IMR-90 (cell line): ENCODE results near the gene EXOC4. TPM values are rescaled to one million over a fixed set of nuclear protein-coding genes. Genes with fewer than 3 reads are reported as not detected.

Experiments
- ATAC-seq: fragments of 200-7000 bp; cut with Tn5 transposase; 2 replicates; pipeline ENCODE4 v1.9.1; 2020; ENCODE audit warnings: low read depth, mild to moderate bottlenecking, moderate library complexity
- BruUV-seq: library from RNA; stranded (reverse); fragments of 400-500 nt; replicated peaks from 2 replicates; lab custom pipeline; 2021; lab: Mats Ljungman, UMichigan
- CTCF ChIA-PET: fragments of 300-600 bp; formaldehyde crosslinking; extraction: SDS; loops from one replicate; lab custom pipeline; 2021; ENCODE audit warnings: antibody characterized with exemption; lab: Yijun Ruan, JAX
- POLR2A ChIA-PET: fragments of 300-600 bp; sonication (Branson Sonifier 250); formaldehyde crosslinking; loops from one replicate; lab custom pipeline; 2022; ENCODE audit warnings: antibody characterized with exemption; ENCODE audit not compliant: unreplicated experiment; lab: Charles Lee
- DNase-seq: peaks from one replicate; pipeline ENCODE4 v3.0.0; 2013
- H2AFZ ChIP-seq: replicated peaks from 2 replicates; pipeline ENCODE3; 2013; ENCODE audit warnings: low read length, mild to moderate bottlenecking; ENCODE audit not compliant: poor library complexity
- H2AK5ac ChIP-seq: 2 replicates; pipeline ENCODE4 v1.6.1; 2013; ENCODE audit warnings: low read depth, low read length, inconsistent platforms
- H2AK9ac ChIP-seq: replicated peaks from 2 replicates; pipeline ENCODE3; 2013; ENCODE audit warnings: mild to moderate bottlenecking, low read depth, low read length, moderate library complexity; ENCODE audit not compliant: poor library complexity
- H2BK120ac ChIP-seq: 2 replicates; pipeline ENCODE4 v1.6.1; 2013; ENCODE audit warnings: low read depth, low read length, inconsistent platforms
- H2BK15ac ChIP-seq: 3 replicates; pipeline ENCODE4 v1.6.1; 2013; ENCODE audit warnings: low read depth, low read length, inconsistent platforms
- H2BK20ac ChIP-seq: 2 replicates; pipeline ENCODE4 v1.6.1; 2013; ENCODE audit warnings: low read depth, mild to moderate bottlenecking, inconsistent platforms, low read length, moderate library complexity
- H2BK5ac ChIP-seq: 2 replicates; pipeline ENCODE4 v1.6.1; 2013; ENCODE audit warnings: mild to moderate bottlenecking, low read depth, low read length, inconsistent platforms; ENCODE audit not compliant: poor library complexity, severe bottlenecking
- H3K14ac ChIP-seq: replicated peaks from 2 replicates; pipeline ENCODE4 v1.6.1; 2013; ENCODE audit warnings: low read depth, low read length, inconsistent platforms
- H3K18ac ChIP-seq: 2 replicates; pipeline ENCODE4 v1.6.1; 2013; ENCODE audit warnings: low read depth, low read length, control low read depth
- H3K23ac ChIP-seq: 2 replicates; pipeline ENCODE4 v1.6.1; 2013; ENCODE audit warnings: low read depth, low read length, inconsistent platforms
- H3K27ac ChIP-seq: 2 replicates; pipeline ENCODE4 v1.5.1; 2013; ENCODE audit warnings: mild to moderate bottlenecking, control low read depth, low read length; ENCODE audit not compliant: insufficient read depth
- H3K27me3 ChIP-seq: 2 replicates; pipeline ENCODE4 v1.6.1; 2013; ENCODE audit warnings: low read length; ENCODE audit not compliant: control insufficient read depth, insufficient read depth
- H3K36me3 ChIP-seq: 2 replicates; pipeline ENCODE4 v1.6.1; 2013; ENCODE audit warnings: low read length, mixed read lengths; ENCODE audit not compliant: control insufficient read depth, insufficient read depth
- H3K4ac ChIP-seq: 2 replicates; pipeline ENCODE4 v1.6.1; 2013; ENCODE audit warnings: low read depth, low read length, inconsistent platforms
- H3K4me1 ChIP-seq: 2 replicates; pipeline ENCODE4 v1.6.1; 2013; ENCODE audit warnings: low read length, mixed read lengths; ENCODE audit not compliant: control insufficient read depth, insufficient read depth
- H3K4me2 ChIP-seq: 2 replicates; pipeline ENCODE4 v1.6.1; 2013; ENCODE audit warnings: low read depth, mild to moderate bottlenecking, control low read depth, low read length, moderate library complexity
- H3K4me3 ChIP-seq: 2 replicates; pipeline ENCODE4 v1.5.1; 2013; ENCODE audit warnings: low read depth, mild to moderate bottlenecking, control low read depth, low read length, moderate library complexity; ENCODE audit not compliant: insufficient read depth
- H3K56ac ChIP-seq: 2 replicates; pipeline ENCODE4 v1.6.1; 2013; ENCODE audit warnings: low read length, inconsistent platforms; ENCODE audit not compliant: insufficient read depth; ENCODE audit errors: extremely low read depth
- H3K79me1 ChIP-seq, 2 experiments: 2 replicates each; pipeline ENCODE4 v1.6.1; 2013; ENCODE audit warnings: low read length in 2 of 2, inconsistent platforms in 1 of 2, low read depth in 1 of 2
- H3K9ac ChIP-seq: 2 replicates; pipeline ENCODE4 v1.6.1; 2013; ENCODE audit warnings: low read depth, low read length, control low read depth
- H3K9me1 ChIP-seq: 2 replicates; pipeline ENCODE4 v1.6.1; 2013; ENCODE audit warnings: low read length, inconsistent platforms; ENCODE audit not compliant: insufficient read depth
- H3K9me3 ChIP-seq: 2 replicates; pipeline ENCODE4 v1.6.1; 2013; ENCODE audit warnings: low read length; ENCODE audit not compliant: control insufficient read depth, insufficient read depth
- H4K20me1 ChIP-seq: 2 replicates; pipeline ENCODE4 v1.6.1; 2013; ENCODE audit warnings: low read length, inconsistent platforms; ENCODE audit not compliant: insufficient read depth
- H4K5ac ChIP-seq: 2 replicates; pipeline ENCODE4 v1.6.1; 2013; ENCODE audit warnings: mild to moderate bottlenecking, low read depth, low read length, control low read depth
- H4K8ac ChIP-seq, 2 experiments: 2 replicates each; pipeline ENCODE4 v1.6.1; 2013; ENCODE audit warnings: low read depth in 2 of 2, low read length in 2 of 2, control low read depth in 1 of 2, inconsistent platforms in 1 of 2
- H4K91ac ChIP-seq: 2 replicates; pipeline ENCODE4 v1.6.1; 2013; ENCODE audit warnings: low read depth, low read length, inconsistent platforms; ENCODE audit not compliant: insufficient read depth
- FOS ChIP-seq: fragments of 150-350 bp; IDR thresholded peaks from 2 replicates; pipeline ENCODE4 v1.6.1; 2016; ENCODE audit warnings: low read depth, low read length
- MAFK ChIP-seq: IDR thresholded peaks from 2 replicates; pipeline ENCODE4 v1.6.1; 2012; ENCODE audit warnings: low read depth, low read length, improper control_type of control experiment
- MXI1 ChIP-seq: IDR thresholded peaks from 2 replicates; pipeline ENCODE4 v1.6.1; 2012; ENCODE audit warnings: low read depth, mild to moderate bottlenecking, low read length, moderate library complexity, borderline replicate concordance
- RAD21 ChIP-seq: IDR thresholded peaks from 2 replicates; pipeline ENCODE4 v1.6.1; 2012; ENCODE audit warnings: low read length, improper control_type of control experiment
- RFX5 ChIP-seq: IDR thresholded peaks from 2 replicates; pipeline ENCODE4 v1.8.0; 2012; ENCODE audit warnings: low read depth, mild to moderate bottlenecking, low read length, moderate library complexity
- WGBS, 2 experiments: methylation state at CpG; one replicate each; pipeline versions ENCODE4 v1.1.5 to v1.1.7; 2013; ENCODE audit warnings: missing lambda C conversion rate in 2 of 2; ENCODE audit not compliant: insufficient read length in 1 of 2; ENCODE audit errors: extremely low coverage in 2 of 2; 5-methylcytosine and 5-hydroxymethylcytosine counted together
- dilution Hi-C: fragments of 300-500 bp; cut with HindIII; formaldehyde crosslinking; loops from one replicate; pipeline ENCODE4 v1.14.3; 2018; ENCODE audit warnings: low sequenced_read_pairs; ENCODE audit not compliant: unreplicated experiment
- in situ Hi-C: fragments of 300-500 bp; cut with MboI; formaldehyde crosslinking; loops from 3 replicates; pipeline ENCODE4 v1.14.3; 2019; ENCODE audit warnings: low sequenced_read_pairs, inconsistent platforms, mixed read lengths
- intact Hi-C: fragments of 100-400 bp; cut with micrococcal nuclease; formaldehyde crosslinking; loops from 2 replicates; pipeline ENCODE4 v1.10.0; 2022
- polyA plus RNA-seq, 3 experiments: library from polyadenylated mRNA; depleted of rRNA; stranded (reverse); fragments of >200 nt; gene quantifications; 2 replicates each; pipeline ENCODE4 v1.2.3, GENCODE V29; 2012; ENCODE audit warnings: low replicate concordance in 1 of 3
- total RNA-seq: library from RNA; depleted of rRNA; stranded (reverse); fragments of >200 nt; gene quantifications from 2 replicates; pipeline ENCODE4 v1.2.3, GENCODE V29; 2012

The EXOC4 gene
- total and polyA plus RNA-seq, 2 of the 4 experiments (the other 2 are of a cell fraction), result 25.4 to 94.6 TPM

GRCh38 chr7:133940368-133940767 lies 687.5 kb downstream of the EXOC4 start:
- H3K27ac ChIP-seq, result no peak overlapping the region
- dilution Hi-C loops, result no loop called here
- no peak overlapping the region for H2BK15ac ChIP-seq
- ChIA-PET POLR2A (interaction anchor here (0.6 kb wide), 1 partner anchor 1359 kb away, joined by 3 read pairs; no protein-coding TSS in a partner anchor), CTCF (interaction anchor here (0.6 kb wide), 1 partner anchor 692 kb away, joined by 3 read pairs; no protein-coding TSS in a partner anchor)
- no peak overlapping the region for H3K18ac ChIP-seq
- H3K9me3 ChIP-seq, result no peaks in the 10 kb centered on the region
- H3K79me1 ChIP-seq, result no peaks in the 10 kb centered on the region
- no peak overlapping the region for H3K4ac ChIP-seq
- WGBS, 2 experiments, result no CpG with 5 or more reads among the region's 1 CpG
- no peak for DNase-seq
- ATAC-seq, result no peak
- no peak overlapping the region for H3K9ac ChIP-seq
- H4K8ac ChIP-seq, result no peak overlapping the region
- H2BK5ac ChIP-seq, result no peak overlapping the region
- H3K4me2 ChIP-seq, result no peak overlapping the region
- no peak overlapping the region for H2AK5ac ChIP-seq
- intact Hi-C loops, result no loop called here
- no peak overlapping the region for H3K14ac ChIP-seq
- no peaks in the 10 kb centered on the region for H3K27me3 ChIP-seq
- H3K9me1 ChIP-seq, result no peaks in the 10 kb centered on the region
- no peak overlapping the region for H3K4me3 ChIP-seq
- peaks cover 6% of the 10 kb centered on the region; the same call in 1 of the 2 replicates for H3K36me3 ChIP-seq
- H2BK20ac ChIP-seq, result no peak overlapping the region
- no peaks in the 10 kb centered on the region for H4K20me1 ChIP-seq
- H3K4me1 ChIP-seq, result peaks cover 5% of the 10 kb centered on the region
- H3K23ac ChIP-seq, result no peak overlapping the region
- no peak overlapping the region for H3K56ac ChIP-seq
- no TSS peak for BruUV-seq
- H2AK9ac ChIP-seq, result no peak overlapping the region
- in situ Hi-C loops, result no loop called here
- H4K5ac ChIP-seq, result no peak overlapping the region
- H2BK120ac ChIP-seq, result no peak overlapping the region
- no peak overlapping the region for H2AFZ ChIP-seq
- H4K91ac ChIP-seq, result no peak overlapping the region
- TF ChIP-seq MAFK (0 out of 2 replicates have a peak, but pooled peaks have one; percentile 10), RFX5 (no peak), FOS (no peak), MXI1 (no peak), RAD21 (no peak)
